T-helper 1 cell treated with Interleukin-12 subunit alpha and Interleukin-12 subunit beta and Interleukin-4 antibody, amounts not matched to agents 30 μg/mL and 1 μg/mL, for 36 hours (primary cell): ENCODE measurements around the gene LRCH4.
"Not testable (repeated sequence)": the region's sequence is repeated elsewhere in the genome, so short reads cannot be mapped to it uniquely, and the experiment has no call there.

ENCODE experiments used
- H3K27ac Mint-ChIP-seq: one replicate; pipeline ENCODE4 v1.8.0; 2021; ENCODE audit warnings: mild to moderate bottlenecking, mixed read lengths
- H3K27me3 Mint-ChIP-seq: one replicate; pipeline ENCODE4 v1.8.0; 2021; ENCODE audit warnings: low read depth, mixed read lengths
- H3K36me3 Mint-ChIP-seq: one replicate; pipeline ENCODE4 v1.8.0; 2021; ENCODE audit warnings: low read depth, mixed read lengths
- H3K4me1 Mint-ChIP-seq: one replicate; pipeline ENCODE4 v1.8.0; 2021; ENCODE audit warnings: low read depth, mixed read lengths
- H3K4me3 Mint-ChIP-seq: one replicate; pipeline ENCODE4 v1.8.0; 2021; ENCODE audit warnings: mild to moderate bottlenecking, moderate library complexity, mixed read lengths
- H3K9me3 Mint-ChIP-seq: one replicate; pipeline ENCODE4 v1.8.0; 2021; ENCODE audit warnings: mixed read lengths

LRCH4 gene

DNA sequence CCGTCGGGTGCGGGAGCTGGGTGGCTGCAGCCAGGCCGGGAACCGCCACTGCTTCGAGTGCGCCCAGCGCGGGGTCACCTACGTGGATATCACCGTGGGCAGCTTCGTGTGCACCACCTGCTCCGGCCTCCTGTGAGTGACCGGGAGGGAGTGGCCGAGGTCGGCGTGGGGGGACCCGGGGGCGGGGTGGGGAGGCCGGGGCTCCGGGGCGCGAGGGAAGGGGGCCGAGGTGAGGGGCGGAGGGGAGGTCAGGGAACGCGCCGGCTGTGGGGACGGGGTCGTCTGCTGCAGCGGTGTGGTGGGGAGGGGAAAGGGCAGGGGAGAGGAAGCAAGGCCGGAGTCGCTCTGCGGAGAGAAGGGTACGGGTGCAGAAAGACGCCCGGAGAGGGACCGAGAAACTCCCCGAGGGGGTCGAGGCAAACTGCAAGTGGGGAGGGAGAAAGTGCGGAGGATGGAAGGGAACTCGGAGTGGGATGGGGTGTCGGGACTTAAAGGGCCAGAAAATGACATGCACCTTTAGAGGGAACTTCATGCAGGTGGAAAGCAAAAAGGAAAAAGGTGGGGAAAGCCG is 46.4 kb downstream of the LRCH4 start:
- Mint-ChIP-seq H3K4me1 (peaks cover 45% of the 10 kb centered on the region), H3K9me3 (no peaks in the 10 kb centered on the region), H3K36me3 (peaks cover 9% of the 10 kb centered on the region), H3K4me3 (peak overlapping the region; percentile 98), H3K27ac (peak overlapping the region; percentile 62), H3K27me3 (no peaks in the 10 kb centered on the region)

DNA sequence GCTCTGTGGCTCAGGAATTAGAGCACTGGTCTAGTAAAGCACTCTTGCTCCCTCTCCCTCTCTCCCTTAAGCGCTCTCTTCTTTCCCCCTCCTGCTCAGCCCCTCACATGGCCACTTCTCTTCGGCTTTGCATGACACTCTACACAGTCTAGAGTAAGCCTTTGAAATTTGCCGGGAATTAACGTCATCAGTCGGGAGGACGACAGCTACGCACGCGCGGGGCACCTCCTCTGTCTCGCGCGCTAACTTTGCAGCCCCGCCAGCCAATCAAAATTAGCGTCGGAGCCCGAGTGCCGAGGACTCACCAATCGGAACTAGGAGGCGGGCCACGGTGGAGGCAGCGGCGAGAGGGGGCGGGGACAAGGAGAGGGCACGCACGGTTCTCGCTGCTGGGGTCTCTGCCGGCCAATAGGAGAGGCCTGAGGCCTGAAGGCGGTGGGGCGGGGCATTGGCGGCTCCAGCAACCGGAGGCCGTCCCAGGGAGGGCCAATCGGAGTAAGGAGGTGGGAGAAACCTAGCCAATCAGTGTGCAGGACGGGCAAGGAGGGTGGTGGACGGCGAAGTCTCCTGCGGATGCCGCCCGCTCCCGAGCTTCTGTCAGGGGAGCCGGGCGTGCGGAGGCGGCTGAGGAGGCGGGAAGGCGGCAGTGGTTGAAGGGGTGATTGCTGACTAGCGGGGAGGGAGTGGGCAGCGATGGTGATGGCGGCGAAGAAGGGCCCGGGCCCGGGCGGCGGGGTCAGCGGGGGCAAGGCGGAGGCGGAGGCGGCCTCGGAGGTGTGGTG is 47.1 kb downstream of the LRCH4 start, which contains the start of gene AGFG2:
Gene AGFG2, plus strand, starts transcription at position 550 of the 782 bp plus-strand sequence. Its CDS starts 144 bp downstream, at position 694.
- Mint-ChIP-seq H3K27ac (peak within 1 kb of the TSS; percentile 71), H3K36me3 (peaks cover 9% of the 10 kb centered on the region), H3K4me3 (peak within 1 kb of the TSS; percentile 98), H3K4me1 (peaks cover 38% of the 10 kb centered on the region), H3K9me3 (no peaks in the 10 kb centered on the region), H3K27me3 (no peaks in the 10 kb centered on the region)

DNA sequence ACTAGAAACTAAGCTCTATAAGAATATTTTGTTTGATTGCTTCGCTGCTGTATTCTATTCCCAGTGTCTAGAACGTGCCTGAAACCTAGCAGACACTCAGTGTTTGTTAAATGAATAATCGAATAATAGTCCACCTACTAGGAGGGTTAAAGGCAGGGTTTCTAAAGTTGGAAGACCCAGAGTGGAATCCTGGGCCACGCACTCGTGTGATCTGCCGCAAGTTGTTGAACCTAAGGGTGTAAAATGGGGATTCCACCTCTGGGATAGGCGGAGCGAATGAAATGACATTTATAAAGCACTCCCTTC is 47.6 kb downstream of the LRCH4 start:
- Mint-ChIP-seq H3K9me3 (no peaks in the 10 kb centered on the region), H3K27me3 (no peaks in the 10 kb centered on the region), H3K36me3 (peaks cover 6% of the 10 kb centered on the region), H3K27ac (peak overlapping the region; percentile 71), H3K4me1 (peaks cover 33% of the 10 kb centered on the region), H3K4me3 (peak overlapping the region; percentile 98)

DNA sequence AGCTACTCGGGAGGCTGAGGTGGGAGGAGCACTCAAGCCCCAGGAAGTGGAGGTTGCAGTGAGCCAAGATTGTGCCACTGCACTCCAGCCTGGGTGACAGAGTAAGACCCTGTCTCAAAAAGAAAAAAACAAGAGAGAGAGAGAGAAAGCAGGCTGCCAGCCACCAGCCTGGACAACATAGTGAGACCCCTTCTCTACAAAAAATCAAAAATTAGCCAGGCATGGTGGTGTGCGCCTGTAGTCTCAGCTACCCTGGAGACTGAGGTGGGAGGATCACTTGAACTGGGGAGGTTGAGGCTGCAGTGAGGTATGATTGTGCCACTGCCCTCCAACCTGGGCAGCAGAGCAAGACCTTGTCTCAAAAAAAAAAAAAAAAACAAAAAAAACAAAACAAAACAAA is 49.2 kb downstream of the LRCH4 start:
- not testable (repeated sequence) for H3K9me3 Mint-ChIP-seq, H3K27ac Mint-ChIP-seq, H3K27me3 Mint-ChIP-seq, H3K4me3 Mint-ChIP-seq, H3K36me3 Mint-ChIP-seq
- peaks cover 24% of the 10 kb centered on the region for H3K4me1 Mint-ChIP-seq

DNA sequence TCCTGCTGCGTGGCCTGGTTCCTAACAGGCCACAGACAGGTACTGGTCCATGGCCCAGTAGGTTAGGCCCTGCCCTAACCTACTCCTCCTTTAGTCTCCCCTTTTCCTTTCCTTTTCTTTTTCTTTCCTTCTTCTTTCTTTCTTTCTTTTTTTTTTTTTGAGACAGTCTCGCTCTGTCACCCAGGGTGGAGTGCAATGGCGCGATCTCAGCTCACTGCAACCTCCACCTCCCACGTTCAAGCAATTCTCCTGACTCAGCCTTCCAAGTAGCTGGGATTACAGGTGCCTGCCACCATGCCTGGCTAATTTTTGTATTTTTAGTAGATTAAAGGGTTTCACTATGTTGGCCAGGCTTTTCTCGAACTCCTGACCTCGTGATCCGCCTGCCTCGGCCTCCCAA is 49.9 kb downstream of the LRCH4 start:
- H3K9me3 Mint-ChIP-seq, H3K4me3 Mint-ChIP-seq, H3K27me3 Mint-ChIP-seq, H3K27ac Mint-ChIP-seq, H3K36me3 Mint-ChIP-seq: not testable (repeated sequence)
- H3K4me1 Mint-ChIP-seq = peaks cover 18% of the 10 kb centered on the region

DNA sequence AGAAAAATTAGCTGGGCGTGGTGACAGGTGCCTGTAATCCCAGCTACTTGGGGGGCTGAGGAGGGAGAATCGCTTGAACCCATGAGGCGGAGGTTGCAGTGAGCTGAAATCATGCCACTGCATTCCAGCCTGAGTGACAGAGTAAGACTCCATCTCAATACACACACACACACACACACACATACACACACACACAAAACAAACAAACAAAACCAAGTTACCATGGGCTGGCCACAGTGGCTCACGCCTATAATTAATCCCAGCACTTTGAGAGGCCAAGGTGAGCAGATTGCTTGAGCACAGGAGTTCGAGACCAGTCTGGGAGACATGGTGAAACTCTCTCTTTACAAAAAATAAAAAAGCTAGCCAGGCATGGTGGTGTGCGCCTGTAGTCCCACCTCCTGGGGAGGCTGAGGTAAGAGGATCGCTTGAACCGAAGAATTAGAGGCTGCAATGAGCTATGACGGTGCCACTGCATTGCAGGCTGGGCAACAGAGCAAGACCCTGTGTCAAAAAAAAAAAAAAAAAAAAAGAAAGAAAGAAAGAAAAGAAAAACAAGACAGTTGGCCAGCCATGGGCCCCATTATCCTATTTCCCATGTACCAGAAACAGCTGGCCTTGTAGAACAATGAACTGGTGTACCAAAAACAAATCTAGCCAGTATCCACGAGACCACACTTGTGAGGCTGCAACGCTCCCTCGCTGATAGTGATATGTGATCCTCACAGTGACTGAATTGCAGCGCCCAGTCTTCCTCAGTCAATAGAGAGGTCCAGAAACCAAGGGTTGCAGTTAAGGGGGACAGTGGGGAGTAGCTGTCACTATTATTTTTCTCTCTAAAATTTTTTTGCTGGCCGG is 53.5 kb downstream of the LRCH4 start:
- no peaks in the 10 kb centered on the region for H3K36me3 Mint-ChIP-seq
- peaks cover 4% of the 10 kb centered on the region for H3K4me1 Mint-ChIP-seq
- H3K27me3 Mint-ChIP-seq = no peaks in the 10 kb centered on the region
- H3K27ac Mint-ChIP-seq = no peak overlapping the region
- H3K4me3 Mint-ChIP-seq = no peak overlapping the region
- H3K9me3 Mint-ChIP-seq = no peaks in the 10 kb centered on the region

DNA sequence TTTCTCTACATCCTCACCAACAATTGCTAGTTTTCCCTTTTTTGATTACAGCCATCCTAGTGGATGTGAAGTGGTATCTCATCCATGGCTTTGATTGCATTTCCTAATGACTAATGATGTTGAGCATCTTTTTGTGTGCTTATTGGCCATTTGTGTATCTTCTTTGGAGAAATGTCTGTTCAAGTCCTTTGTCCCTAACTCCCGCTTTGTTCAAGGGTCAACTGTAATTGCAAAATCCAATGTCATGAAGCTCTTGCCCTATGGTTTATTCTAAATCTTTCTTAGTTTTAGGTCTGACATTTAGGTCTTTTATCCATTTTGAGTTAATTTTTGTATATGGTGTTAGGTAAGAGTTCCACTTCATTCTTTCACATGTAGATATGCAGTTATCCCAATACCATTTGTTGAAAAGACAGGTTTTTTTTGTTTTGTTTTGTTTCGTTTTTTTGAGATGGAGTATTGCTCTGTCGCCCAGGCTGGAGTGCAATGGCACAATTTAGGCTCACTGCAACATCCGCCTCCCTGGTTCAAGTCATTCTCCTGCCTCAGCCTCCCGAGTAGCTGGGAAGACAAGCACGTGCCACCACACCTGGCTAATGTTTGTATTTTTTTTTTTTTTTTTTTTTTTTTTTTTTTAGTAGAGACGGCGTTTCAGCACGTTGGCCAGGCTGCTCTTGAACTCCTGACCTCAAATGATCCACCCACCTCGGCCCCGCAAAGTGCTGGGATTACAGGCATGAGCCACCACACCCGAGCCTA is 57.6 kb downstream of the LRCH4 start:
- not testable (repeated sequence) for H3K27ac Mint-ChIP-seq, H3K36me3 Mint-ChIP-seq, H3K27me3 Mint-ChIP-seq, H3K4me1 Mint-ChIP-seq, H3K4me3 Mint-ChIP-seq, H3K9me3 Mint-ChIP-seq
